ENCODE measurements around the gene FYN.

GRCh38 chr6:111837007-111837406 is 36.2 kb downstream of the FYN start:
- no peak for TF ChIP-seq CTCF (conservative IDR thresholded peaks at IDR 0.05; ENCODE audit: low read depth, low read length)
- no peak for TF ChIP-seq EZH2 (IDR thresholded peaks at IDR 0.05; ENCODE audit: borderline replicate concordance, low read depth, low read length, poor library complexity, severe bottlenecking)
